MV-4-11 (cell line): ENCODE data around the gene EBF4.

Experiments used
- DNase-seq: peaks from one replicate; lab custom pipeline; 2025; lab: John Stamatoyannopoulos, UW

EBF4 gene

DNA sequence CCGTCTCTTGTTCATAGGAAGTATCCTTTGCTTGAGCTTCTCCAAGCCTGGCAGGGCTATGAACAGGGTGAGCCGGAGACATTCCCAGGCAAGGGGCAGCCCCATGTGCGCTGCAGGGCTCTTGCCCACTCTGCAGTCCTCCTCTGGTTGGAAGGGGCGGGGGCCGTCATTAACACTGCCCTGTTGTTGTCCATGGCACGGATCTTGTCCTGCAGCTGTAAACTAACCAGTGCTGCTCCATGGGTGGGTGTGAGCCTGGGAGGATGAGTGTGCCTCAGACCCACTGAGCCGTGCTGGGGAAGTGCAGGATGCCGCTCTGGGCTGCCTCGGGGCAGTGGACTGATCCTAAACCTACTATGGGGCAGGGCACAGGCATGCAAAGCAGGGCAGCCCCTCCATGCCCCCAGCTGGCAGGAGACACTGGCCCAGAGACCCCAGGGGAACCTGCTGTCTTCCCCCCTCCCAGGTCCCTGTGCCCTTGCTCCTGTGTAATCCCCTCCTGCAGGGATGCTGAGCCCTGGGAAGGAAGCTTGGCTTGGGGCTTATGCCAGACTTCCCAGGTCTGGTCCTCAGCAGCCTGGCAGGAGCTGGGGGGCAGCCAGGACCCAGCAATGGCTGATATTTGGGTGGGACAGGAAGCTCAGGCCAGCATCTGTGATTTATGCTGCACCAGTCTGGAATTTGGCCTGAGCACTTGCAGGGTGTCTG lies 8.5 kb downstream of the EBF4 start:
- DNase-seq: no peak

DNA sequence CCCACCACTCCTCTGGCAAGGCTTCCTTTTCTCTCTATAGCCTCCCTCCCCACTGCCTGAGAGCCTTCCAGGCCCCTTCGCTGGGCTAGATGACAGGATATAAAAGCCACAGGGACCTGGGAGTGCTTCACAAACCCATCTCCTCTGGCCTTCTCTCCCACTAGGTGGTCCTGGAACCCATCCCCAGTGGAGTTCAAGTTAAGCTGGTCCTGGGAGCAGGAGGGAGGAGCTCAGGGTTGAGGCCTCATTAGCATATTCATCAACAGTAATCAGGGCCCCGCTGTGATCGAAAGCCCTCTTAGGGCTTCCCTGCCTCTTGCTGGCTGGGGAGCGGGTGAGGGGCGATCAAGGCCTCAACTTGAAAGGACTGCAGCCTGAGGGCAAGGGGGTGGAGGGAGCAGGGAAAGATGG lies 9.1 kb downstream of the EBF4 start:
- no peak for DNase-seq

DNA sequence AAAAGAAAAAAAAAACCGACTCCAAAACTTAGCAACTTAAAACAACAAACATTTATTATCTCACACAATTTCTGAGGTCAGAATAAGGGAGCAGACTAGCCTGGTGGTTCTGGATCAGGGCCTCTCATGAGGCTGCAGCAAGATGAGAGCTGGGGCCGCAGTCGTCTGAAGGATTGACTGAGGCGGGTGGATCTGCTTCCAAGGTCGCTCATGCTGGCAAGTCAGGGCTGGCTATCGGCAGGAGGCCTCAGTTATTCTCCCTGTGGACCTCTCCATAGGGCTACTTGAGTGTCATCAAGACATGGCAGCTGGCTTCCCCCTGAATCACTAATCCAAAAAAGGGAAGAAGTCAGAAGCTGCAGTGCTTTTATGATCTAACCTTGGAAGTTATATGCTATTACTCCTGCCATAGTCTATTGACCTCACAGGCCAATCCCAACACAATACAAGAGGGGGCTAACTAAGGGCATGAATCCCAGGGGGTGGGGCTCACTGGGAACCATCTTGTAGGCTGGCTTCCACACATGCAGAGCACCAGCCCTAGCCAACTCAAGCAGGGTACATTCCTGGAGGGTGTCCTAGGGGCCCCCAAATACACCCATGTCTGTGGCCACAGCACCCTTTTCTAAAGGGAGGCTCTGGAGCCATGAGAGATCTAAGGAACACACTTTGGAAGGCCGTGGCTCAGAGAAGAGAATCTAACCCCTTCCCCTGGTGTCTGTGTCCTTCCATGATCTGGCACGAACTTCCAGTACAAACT lies 11.3 kb downstream of the EBF4 start:
- no peak for DNase-seq

DNA sequence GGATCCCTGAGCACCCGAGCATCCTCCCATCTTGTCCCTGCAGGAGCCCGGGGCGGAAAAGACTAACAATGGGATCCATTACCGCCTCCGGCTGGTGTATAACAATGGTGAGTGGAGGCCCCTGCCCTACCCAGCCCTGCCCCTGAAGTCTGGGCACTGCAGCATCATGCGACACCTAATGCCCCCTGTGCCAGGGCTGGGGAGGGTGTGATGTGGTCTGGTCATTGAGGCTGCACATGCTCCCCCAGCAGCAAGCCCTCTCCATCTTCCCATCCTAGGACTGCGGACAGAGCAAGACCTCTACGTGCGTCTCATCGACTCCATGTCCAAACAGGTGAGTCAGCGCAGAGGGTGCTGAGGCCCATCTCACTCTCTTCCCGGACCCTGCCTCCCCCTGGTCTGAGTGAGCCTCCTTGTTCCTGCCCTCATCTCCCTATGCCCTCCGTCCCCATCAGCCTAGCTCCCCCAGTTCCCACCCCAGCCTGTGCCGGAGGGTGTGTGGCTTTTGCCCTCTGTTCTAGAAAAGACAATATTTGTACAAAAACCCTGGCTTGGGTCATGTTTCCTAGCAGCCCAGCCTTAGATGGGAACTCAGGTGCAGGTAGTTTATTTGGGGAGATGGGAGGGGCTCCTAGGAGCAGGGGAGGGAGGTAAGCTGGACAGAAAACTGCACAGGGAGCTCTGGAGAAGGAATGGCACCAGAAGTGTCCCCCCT lies 13.5 kb downstream of the EBF4 start:
- no peak for DNase-seq

DNA sequence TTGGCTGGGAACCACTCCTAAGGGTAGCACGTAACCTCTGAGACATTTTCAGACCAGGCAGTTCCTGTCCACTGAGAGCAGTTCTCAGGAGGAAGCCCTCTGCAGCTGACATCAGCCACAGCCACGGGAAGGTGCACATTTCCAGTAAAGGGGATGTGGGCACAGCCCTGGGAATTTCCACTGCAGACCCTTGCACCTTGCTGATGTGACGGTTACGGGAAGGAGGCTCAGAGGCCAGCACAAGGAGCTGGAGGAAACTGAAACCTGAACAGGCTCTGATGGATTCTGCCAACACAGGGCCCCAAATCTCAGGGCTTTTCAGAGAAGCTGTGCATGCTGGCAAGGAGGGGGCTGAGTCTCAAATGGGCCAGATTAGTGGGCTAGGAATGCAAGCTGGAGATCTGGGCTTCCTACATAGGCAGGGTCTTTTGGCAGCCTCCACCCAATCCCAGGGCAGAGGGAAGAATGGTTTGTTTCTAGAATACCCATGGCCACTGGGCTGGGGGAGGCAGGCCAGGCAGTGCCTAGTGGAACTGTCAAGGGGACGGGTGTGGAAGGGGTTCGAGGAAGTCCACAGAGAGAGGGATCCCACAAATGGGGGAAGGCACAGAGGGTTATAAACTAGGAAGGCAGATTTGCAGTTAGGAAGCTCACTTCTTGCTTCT lies 14.2 kb downstream of the EBF4 start:
- DNase-seq: no peak

DNA sequence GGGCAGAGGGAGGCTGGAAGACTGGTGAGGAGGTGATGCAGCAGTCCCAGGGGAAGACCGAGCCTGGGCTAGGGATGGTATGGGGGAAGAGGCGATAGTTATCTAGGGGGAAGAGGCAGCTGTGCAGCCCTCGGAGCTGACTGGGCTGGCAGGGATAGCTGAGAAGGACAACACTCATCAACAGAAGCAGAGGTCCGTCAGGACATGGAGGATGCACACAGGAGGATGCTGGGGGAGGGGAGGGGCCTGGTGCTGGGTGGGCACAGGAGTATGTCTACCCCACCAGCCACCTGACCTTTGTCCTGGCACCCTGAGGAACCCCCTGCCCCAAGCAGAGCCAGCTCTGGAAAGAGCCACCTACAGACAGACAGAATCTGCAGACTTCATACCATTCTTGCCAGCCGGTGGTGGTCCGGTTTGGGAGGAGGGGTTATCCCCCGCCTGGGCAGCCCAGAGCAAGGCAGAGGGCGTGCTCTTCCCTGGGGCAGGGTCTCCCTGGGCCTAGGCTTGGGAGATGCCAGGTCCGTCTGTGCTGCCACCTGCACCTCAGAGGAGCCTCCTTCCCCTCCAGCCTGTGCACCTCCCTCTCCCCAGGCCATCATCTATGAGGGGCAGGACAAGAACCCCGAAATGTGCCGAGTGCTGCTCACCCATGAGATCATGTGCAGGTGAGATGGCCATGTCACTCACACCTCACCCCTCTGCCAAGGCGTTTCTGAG lies 14.9 kb downstream of the EBF4 start:
- no peak for DNase-seq

DNA sequence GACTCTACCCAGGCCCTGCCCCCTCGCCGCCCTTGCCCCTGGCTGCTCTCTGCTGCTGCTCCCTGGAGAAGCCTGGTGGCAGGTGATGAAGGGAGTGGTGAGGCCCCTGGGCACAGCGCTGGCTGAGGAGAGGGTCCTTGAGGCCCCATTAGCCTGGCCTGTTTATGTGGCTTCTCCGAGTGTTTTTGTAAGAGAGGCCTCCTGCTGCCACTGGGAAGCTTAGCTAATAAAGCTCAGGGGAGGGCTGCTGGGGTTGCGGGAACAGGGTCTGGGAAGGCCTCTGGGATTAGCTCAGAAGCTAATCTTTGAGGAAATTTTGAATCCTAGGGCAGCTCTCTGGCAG lies 15.5 kb downstream of the EBF4 start:
- DNase-seq: no peak

DNA sequence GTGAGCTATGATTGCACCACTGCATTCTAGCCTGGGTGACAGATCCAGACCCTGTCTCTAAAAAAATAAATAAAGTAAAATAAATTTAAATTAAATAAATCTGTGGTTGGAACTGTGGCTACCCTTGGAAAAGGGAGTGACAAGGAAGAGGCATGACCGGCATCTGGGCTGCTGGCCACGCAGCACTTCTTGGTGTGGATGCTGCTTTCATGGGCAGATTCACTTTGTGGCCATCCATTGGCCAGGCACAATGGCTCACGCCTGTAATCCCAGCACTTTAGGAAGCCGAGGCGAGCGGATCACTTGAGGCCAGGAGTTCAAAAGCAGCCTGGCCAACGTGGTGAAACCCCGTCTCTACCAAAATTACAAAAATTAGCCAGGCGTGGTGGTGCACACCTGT lies 16.1 kb downstream of the EBF4 start:
- no peak for DNase-seq

DNA sequence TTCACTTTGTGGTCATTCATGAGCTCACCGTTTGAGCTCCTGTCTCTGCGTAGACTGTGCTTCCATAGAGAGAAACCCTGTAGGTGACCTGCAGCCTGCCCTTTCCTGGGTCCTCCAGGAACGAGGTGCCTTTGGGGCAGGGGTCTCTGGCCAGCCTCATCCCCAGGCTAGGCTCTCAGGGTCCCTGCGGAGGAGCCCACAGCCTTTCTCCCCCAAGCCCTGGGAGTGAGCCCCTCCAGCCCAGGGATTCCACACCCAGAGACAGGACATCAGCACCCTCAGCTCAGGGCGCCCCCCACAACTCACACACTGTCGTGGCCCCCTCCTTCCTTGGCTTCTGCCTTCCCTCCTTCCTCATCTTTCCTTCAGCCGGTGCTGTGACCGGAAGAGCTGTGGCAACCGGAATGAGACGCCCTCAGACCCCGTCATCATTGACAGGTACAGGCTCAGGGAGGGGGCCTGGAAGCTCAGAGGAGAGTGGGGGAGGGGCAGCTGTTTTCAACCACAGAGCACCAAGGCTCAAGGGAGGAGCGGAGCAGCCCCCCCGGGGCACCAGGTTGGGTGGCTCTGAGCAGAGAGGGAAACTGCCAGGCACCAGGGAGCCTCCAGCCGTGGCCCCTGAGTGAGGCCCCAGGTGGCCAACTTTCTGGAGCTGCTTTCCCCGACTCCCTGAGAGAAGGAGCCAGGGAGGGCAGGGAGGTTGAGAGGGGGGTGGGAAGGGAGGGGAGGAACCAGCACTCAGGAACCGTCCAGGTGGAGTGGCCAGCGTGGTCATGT lies 16.8 kb downstream of the EBF4 start:
- DNase-seq: no peak

DNA sequence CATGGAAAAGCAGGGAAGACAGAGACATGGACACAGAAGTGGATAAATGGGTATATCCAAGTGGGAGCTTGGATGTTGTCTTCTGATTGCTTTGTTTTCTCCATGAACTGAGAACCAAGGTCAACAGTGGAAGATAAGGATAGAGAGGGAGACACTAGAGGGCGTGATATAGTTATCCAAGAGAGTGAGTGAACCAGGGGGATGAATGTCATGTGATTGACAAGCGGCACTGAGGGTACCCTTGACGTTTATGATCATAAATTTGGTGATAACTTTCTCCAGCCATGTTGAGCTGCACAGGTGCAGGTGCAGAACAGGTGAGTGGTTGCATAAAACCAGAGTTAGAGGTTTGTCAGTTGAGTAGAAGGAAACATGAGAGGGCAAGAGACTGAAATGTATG lies 20.7 kb downstream of the EBF4 start:
- no peak for DNase-seq

DNA sequence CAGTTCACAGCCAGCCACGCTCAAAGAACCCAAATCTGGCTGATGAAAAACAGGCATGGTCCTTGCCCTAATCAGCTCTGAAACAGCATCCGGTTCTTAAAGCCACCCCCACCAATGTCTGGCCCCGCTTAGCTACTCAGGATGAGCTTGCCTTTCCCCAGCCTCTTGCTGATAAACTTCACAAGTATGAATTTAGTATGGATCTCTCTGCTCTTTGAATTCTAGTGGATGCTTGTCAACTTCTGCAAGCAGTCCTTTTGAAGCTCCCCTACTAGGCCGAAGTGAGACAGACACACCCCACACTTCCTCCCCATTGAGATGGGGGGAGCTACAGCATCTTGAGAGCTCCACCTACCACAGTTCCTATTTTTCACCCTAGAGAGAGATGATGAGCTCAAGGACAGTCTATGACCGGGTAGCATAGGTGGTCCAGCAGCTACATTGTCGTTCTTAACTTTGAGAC lies 36.7 kb downstream of the EBF4 start:
- DNase-seq: peak; percentile 38

DNA sequence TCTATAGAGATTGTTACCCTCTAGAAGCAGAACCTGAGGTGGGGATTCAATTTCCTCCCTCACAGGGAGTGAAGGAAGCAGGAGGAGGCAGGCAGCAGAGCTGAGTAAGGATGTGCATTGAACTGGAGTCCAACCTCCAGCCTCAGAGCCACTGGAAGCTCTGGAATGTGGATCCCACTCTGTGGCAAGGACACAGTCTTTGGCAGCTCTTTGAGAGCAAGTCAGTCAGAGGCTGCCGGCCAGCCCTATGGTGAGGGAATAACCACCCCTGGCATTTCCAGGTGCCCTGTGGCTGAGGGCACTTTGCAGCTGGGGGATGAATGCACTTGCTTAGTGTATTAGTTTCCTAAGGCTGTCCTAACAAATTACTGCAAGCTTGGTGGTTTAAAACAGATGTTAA lies 37.2 kb downstream of the EBF4 start:
- DNase-seq: no peak

DNA sequence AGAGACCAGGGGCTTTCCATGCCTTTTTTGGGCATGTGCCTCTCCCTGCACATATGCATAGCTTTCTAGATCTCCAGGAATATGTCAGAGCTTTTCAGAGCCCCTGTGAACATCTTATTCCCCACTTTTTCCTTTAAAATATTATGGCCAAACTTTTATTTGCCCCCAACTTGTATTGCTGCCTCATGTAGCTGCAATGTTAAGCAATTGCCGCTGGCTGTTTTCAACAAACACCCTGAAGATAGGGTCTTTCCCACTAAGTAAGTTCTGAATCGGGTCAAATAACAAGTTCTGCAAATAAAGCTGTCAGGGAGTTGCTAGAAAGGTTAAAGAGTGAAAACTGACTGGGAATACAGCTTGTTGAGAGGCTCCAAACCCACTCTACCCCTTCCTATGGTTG lies 42.3 kb downstream of the EBF4 start:
- no peak for DNase-seq

DNA sequence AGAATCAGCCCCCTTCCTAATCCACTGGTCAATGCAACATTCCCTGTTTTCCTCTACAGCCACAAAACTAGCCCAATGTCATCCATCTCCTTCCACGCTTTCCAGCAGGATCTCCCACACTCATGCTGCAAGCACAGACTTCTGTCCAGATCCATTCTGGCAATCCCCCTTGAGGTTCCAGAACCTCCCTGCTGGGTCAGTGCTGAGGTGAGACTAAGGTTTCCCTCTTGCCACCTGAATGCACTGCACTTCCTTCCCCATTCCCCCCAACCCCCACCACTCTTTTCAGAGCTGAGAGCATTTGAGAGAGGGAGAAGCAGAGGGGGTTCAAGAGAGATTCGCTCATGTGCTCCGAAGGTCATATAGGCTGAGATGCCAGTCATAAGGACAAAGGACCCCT lies 43.9 kb downstream of the EBF4 start:
- DNase-seq: no peak

DNA sequence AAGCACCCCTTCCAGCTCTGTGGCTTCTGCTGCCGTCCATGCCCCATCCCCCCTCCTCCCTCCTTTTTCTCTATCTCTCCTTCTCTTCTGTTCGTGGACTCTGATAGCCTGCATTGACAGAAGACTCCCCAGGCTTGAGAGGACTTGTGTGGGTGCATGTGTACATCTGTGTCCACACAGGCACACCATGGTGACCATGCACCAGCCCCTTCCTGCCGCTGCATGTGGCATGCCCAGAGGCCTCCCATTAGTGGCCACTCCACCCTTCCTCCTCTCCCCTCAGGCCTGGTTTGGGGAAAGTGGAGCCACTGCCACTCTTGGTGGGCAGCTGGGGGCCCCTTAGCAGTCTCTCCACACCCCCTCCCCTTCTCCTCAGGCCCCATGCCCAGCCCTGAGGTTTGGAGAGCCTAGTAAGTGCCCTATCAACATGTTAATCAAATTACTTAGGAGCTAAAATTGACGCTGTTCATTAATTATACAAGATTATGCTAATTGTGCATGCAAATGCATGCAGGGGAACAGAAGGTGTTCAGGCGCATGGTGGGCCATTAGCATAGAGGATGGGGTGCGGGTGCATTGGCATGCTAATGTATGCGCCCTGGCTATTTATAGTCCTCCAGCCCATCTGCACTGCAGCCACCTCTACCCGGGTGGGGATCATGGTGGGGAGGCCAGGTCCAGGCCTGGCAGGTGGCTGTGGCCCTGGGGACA lies 45.9 kb downstream of the EBF4 start:
- DNase-seq: no peak

DNA sequence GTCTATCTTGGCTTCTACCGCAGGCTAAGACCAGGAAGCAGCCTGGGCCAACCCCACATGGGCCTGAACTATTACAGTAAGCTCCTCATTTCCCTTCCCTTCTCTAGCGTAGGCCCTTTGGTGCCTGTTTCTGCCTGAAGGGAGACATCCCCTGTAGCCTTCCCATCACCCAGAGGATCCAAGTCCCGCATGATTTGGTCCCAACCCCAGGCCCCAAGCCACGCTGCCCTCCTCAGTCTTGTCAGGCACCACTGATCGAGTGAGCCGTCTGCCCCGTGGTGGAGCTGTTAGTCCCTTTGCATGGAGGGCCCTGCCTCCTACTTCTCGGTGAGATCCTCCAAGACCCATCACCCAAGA lies 46.4 kb downstream of the EBF4 start:
- no peak for DNase-seq

DNA sequence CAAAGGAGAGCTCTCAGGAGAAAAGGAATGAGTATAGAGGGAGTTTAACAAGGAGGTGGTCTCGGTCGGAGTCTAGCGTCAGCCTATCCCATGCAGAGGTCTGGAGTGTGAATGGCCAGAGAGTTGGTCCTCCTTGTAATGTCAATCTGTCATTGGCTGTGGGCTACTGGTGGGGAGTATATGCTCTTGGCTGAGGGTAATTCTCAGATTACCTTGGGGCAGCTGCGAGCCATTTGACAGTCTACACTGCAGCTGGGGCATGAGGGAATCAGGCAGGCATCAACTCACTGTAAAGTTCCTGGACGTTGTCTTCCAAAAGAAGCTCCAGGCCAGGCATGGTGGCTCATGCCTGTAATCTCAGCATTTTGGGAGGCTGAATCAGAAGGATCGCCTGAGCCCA lies 48.1 kb downstream of the EBF4 start:
- DNase-seq: no peak

DNA sequence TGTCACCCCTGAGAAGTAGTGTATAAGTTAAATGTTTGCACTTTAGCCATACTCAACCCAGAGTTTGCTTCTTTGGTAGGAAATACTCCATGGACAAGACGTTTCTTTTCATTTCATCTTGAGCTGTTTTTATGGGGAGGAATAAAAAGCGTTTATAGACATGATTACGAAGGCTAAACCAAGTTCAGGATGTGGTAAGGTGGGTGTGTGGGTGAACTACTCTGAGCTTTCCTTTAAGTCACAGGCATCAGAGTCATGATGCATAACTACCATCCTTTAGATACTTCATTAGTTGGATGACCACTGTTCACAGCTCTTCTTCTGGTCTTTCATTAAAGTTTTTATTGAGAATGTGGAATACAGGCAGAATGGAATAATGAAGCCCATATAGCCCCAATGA lies 48.9 kb downstream of the EBF4 start:
- no peak for DNase-seq

DNA sequence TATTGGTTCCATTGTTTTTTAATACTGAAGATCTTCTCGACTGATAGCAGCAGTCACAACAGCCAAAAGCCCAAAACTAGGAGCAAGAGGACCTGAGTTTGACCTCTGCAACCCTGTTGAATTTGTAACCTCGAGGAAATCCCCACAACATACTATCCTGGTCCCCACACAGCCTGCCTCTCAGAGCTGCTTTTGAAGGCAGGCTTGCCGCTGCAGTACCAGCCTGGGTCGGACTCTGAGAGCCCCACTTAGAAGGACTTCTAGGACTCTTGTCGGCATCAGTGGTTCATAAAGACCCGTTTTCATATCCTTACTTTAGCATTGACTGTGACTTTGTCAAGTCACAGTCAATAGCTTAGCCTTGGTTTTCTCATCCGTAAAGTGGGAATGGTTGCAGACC lies 49.3 kb downstream of the EBF4 start:
- no peak for DNase-seq

DNA sequence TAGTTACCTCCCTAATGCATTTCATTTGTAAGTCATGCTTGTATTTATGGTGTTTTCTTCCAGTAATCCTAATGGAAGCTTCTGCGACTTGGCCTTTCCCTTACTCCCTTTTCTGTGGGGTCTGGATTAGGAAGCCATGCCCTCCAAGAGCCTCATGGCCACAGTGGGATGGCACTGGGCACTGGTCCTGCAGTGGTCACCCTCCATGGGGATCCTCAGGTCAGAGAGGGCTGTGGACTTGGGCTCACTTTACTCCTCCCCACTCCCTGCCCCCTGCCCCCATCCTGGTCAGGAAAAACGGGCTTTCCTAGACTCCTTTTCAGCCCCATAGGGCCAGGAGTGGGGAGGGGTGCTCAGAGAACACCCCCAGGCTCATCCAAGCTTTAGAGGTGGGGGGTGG lies 49.9 kb downstream of the EBF4 start:
- no peak for DNase-seq
